Suprapubic skin (tissue), 4 donors: Measurements from ENCODE around the gene THBS3.
"Not testable (repeated sequence)": the region's sequence is repeated elsewhere in the genome, so short reads cannot be mapped to it uniquely, and the experiment has no call there.

ENCODE experiments used
- EP300 ChIP-seq: sonication (generic); formaldehyde crosslinking; IDR thresholded peaks from one replicate; pipeline ENCODE4 v1.6.1; 2017; ENCODE audit warnings: antibody characterized with exemption
- POLR2A ChIP-seq, 2 donors: fragments of 450-650 bp; IDR thresholded peaks; one replicate each; pipeline ENCODE4 v1.6.1; 2017; ENCODE audit warnings: antibody characterized with exemption in 2 of 2, mild to moderate bottlenecking in 2 of 2, moderate library complexity in 2 of 2
- POLR2AphosphoS5 ChIP-seq, 3 donors: sonication (generic); formaldehyde crosslinking; IDR thresholded peaks; one replicate each; pipeline ENCODE4 v1.6.1; 2017; ENCODE audit warnings: antibody characterized with exemption in 3 of 3
- TF ChIP-seq, protein P1 (sequence below), 2 donors: fragments of 200-600 bp in 1 of 2; fragments of 450-650 bp in 1 of 2; sonication (generic) in 1 of 2; IDR thresholded peaks; one replicate each; pipeline ENCODE4 v1.5.1; 2016 to 2019; ENCODE audit warnings: antibody characterized with exemption in 2 of 2, mild to moderate bottlenecking in 1 of 2, moderate library complexity in 1 of 2

DNA sequence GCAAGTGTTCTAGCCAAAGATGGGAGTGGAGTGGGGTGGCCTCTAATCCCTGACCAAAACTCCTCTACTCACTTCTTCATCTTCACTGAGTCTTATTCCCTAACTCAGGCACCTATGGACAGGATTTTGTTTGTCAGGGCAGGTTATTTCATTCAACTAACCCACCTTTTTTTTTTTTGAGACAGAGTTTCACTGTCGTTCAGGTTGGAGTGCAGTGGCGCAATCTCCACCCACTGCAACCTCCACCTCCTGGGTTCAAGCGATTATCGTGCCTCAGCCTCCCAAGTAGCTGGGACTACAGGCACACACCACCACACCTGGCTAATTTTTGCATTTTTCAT, 39.6 kb downstream of the THBS3 start:
- TF ChIP-seq, protein P1, sequence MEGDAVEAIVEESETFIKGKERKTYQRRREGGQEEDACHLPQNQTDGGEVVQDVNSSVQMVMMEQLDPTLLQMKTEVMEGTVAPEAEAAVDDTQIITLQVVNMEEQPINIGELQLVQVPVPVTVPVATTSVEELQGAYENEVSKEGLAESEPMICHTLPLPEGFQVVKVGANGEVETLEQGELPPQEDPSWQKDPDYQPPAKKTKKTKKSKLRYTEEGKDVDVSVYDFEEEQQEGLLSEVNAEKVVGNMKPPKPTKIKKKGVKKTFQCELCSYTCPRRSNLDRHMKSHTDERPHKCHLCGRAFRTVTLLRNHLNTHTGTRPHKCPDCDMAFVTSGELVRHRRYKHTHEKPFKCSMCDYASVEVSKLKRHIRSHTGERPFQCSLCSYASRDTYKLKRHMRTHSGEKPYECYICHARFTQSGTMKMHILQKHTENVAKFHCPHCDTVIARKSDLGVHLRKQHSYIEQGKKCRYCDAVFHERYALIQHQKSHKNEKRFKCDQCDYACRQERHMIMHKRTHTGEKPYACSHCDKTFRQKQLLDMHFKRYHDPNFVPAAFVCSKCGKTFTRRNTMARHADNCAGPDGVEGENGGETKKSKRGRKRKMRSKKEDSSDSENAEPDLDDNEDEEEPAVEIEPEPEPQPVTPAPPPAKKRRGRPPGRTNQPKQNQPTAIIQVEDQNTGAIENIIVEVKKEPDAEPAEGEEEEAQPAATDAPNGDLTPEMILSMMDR (IDR thresholded peaks at IDR 0.05): not testable (repeated sequence)
- not testable (repeated sequence) for TF ChIP-seq EP300; POLR2A (IDR thresholded peaks at IDR 0.05); POLR2AphosphoS5 (IDR thresholded peaks at IDR 0.05)
